WTC11 (cell line): Measurements from ENCODE around the gene CFDP1. TPM values are rescaled to one million over a fixed set of nuclear protein-coding genes. Genes with fewer than 3 reads are reported as not detected.

Source experiments
- ATAC-seq: fragments of 200-7000 bp; cut with Tn5 transposase; 2 replicates; pipeline ENCODE4 v1.10.0; 2021; ENCODE audit warnings: mild to moderate bottlenecking, moderate library complexity
- CTCF ChIA-PET: fragments of 300-600 bp; sonication (Branson Sonifier 250); formaldehyde crosslinking; loops from one replicate; lab custom pipeline; 2021; ENCODE audit warnings: antibody characterized with exemption; lab: Charles Lee
- POLR2A ChIA-PET: fragments of 350-600 bp; sonication (Branson Sonifier 250); formaldehyde crosslinking; loops from one replicate; lab custom pipeline; 2021; ENCODE audit warnings: antibody characterized with exemption; lab: Charles Lee
- DNase-seq: peaks from one replicate; pipeline ENCODE4 v3.0.0; 2021; ENCODE audit warnings: low spot score
- H3K27ac Mint-ChIP-seq: 2 replicates; pipeline ENCODE4 v1.8.0; 2021; ENCODE audit warnings: mixed read lengths
- H3K27me3 Mint-ChIP-seq: 2 replicates; pipeline ENCODE4 v1.8.0; 2021; ENCODE audit warnings: low read depth, mild to moderate bottlenecking, moderate library complexity, mixed read lengths
- H3K36me3 Mint-ChIP-seq: 2 replicates; pipeline ENCODE4 v1.8.0; 2021; ENCODE audit warnings: mixed read lengths
- H3K4me1 Mint-ChIP-seq: 2 replicates; pipeline ENCODE4 v1.8.0; 2022; ENCODE audit warnings: mixed read lengths
- H3K4me3 Mint-ChIP-seq: 2 replicates; pipeline ENCODE4 v1.8.0; 2021; ENCODE audit warnings: mild to moderate bottlenecking, moderate library complexity, mixed read lengths
- H3K9me3 Mint-ChIP-seq: 2 replicates; pipeline ENCODE4 v1.8.0; 2021; ENCODE audit warnings: mixed read lengths
- CREB1 ChIP-seq: sonication (generic); formaldehyde crosslinking; IDR thresholded peaks from 2 replicates; pipeline ENCODE4 v1.8.0; 2023; ENCODE audit warnings: mild to moderate bottlenecking, missing genetic modification reagents
- ERG ChIP-seq: fragments of 250-450 bp; sonication (Bioruptor Pico); IDR thresholded peaks from 2 replicates; pipeline ENCODE4 v1.8.0; 2021; ENCODE audit warnings: mild to moderate bottlenecking
- ETV6 ChIP-seq: sonication (generic); formaldehyde crosslinking; IDR thresholded peaks from 2 replicates; pipeline ENCODE4 v1.8.1; 2022; ENCODE audit warnings: mild to moderate bottlenecking, missing genetic modification reagents
- MYBL2 ChIP-seq: sonication (generic); formaldehyde crosslinking; IDR thresholded peaks from 2 replicates; pipeline ENCODE4 v1.8.1; 2023; ENCODE audit warnings: mild to moderate bottlenecking, moderate library complexity, missing genetic modification reagents
- PRRX2 ChIP-seq: fragments of 250-450 bp; sonication (Bioruptor Pico); IDR thresholded peaks from 2 replicates; pipeline ENCODE4 v1.8.0; 2021; ENCODE audit warnings: mild to moderate bottlenecking
- SMAD4 ChIP-seq: sonication (generic); formaldehyde crosslinking; IDR thresholded peaks from 2 replicates; pipeline ENCODE4 v1.8.0; 2022; ENCODE audit warnings: mild to moderate bottlenecking, missing genetic modification reagents
- ZNF138 ChIP-seq: sonication (generic); formaldehyde crosslinking; conservative IDR thresholded peaks from 2 replicates; pipeline ENCODE4 v1.8.1; 2022; ENCODE audit warnings: mild to moderate bottlenecking, moderate library complexity, missing genetic modification reagents
- ZNF219 ChIP-seq: sonication (generic); formaldehyde crosslinking; IDR thresholded peaks from 2 replicates; pipeline ENCODE4 v1.8.0; 2023; ENCODE audit warnings: missing genetic modification reagents, mild to moderate bottlenecking, borderline replicate concordance
- ZNF263 ChIP-seq: sonication (generic); formaldehyde crosslinking; IDR thresholded peaks from 2 replicates; pipeline ENCODE4 v1.8.1; 2022; ENCODE audit warnings: low read depth, mild to moderate bottlenecking, moderate library complexity, missing genetic modification reagents
- ZNF416 ChIP-seq: fragments of 250-450 bp; sonication (Bioruptor Pico); IDR thresholded peaks from 2 replicates; pipeline ENCODE4 v1.9.0; 2021; ENCODE audit warnings: mild to moderate bottlenecking, inconsistent platforms
- ZNF532 ChIP-seq: fragments of 250-450 bp; sonication (Bioruptor Pico); IDR thresholded peaks from 2 replicates; pipeline ENCODE4 v1.9.0; 2021; ENCODE audit warnings: mild to moderate bottlenecking, borderline replicate concordance
- total RNA-seq: library from RNA; stranded (reverse); gene quantifications from 3 replicates; pipeline ENCODE4 v1.2.3, GENCODE V29; 2021
- TF ChIP-seq, protein P1 (sequence below): sonication (generic); formaldehyde crosslinking; IDR thresholded peaks from 2 replicates; pipeline ENCODE4 v1.8.0; 2022; ENCODE audit warnings: missing genetic modification reagents
- TF ChIP-seq, protein P2 (sequence below): fragments of 250-450 bp; sonication (Bioruptor Pico); IDR thresholded peaks from 2 replicates; pipeline ENCODE4 v1.9.0; 2021; ENCODE audit warnings: mild to moderate bottlenecking
- TF ChIP-seq, protein P3 (sequence below): sonication (generic); formaldehyde crosslinking; IDR thresholded peaks from 2 replicates; pipeline ENCODE4 v1.8.1; 2023; ENCODE audit warnings: mild to moderate bottlenecking, missing genetic modification reagents
- TF ChIP-seq, protein P4 (sequence below): sonication (generic); formaldehyde crosslinking; IDR thresholded peaks from 2 replicates; pipeline ENCODE4 v1.8.1; 2022; ENCODE audit warnings: mild to moderate bottlenecking, missing genetic modification reagents, moderate library complexity, borderline replicate concordance
- TF ChIP-seq, protein P5 (sequence below): sonication (generic); formaldehyde crosslinking; conservative IDR thresholded peaks from 2 replicates; pipeline ENCODE4 v1.8.1; 2022; ENCODE audit warnings: mild to moderate bottlenecking, missing genetic modification reagents

CFDP1 gene
- total RNA-seq, 1 experiment from 2014 or later: 79.2 TPM

- TF ChIP-seq, protein P1, sequence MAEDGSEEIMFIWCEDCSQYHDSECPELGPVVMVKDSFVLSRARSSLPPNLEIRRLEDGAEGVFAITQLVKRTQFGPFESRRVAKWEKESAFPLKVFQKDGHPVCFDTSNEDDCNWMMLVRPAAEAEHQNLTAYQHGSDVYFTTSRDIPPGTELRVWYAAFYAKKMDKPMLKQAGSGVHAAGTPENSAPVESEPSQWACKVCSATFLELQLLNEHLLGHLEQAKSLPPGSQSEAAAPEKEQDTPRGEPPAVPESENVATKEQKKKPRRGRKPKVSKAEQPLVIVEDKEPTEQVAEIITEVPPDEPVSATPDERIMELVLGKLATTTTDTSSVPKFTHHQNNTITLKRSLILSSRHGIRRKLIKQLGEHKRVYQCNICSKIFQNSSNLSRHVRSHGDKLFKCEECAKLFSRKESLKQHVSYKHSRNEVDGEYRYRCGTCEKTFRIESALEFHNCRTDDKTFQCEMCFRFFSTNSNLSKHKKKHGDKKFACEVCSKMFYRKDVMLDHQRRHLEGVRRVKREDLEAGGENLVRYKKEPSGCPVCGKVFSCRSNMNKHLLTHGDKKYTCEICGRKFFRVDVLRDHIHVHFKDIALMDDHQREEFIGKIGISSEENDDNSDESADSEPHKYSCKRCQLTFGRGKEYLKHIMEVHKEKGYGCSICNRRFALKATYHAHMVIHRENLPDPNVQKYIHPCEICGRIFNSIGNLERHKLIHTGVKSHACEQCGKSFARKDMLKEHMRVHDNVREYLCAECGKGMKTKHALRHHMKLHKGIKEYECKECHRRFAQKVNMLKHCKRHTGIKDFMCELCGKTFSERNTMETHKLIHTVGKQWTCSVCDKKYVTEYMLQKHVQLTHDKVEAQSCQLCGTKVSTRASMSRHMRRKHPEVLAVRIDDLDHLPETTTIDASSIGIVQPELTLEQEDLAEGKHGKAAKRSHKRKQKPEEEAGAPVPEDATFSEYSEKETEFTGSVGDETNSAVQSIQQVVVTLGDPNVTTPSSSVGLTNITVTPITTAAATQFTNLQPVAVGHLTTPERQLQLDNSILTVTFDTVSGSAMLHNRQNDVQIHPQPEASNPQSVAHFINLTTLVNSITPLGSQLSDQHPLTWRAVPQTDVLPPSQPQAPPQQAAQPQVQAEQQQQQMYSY (CRISPR knock-in tag): no peak
- TF ChIP-seq ZNF263 (CRISPR knock-in tag): no peak
- TF ChIP-seq ERG (CRISPR knock-in tag): no peak
- TF ChIP-seq, protein P2, sequence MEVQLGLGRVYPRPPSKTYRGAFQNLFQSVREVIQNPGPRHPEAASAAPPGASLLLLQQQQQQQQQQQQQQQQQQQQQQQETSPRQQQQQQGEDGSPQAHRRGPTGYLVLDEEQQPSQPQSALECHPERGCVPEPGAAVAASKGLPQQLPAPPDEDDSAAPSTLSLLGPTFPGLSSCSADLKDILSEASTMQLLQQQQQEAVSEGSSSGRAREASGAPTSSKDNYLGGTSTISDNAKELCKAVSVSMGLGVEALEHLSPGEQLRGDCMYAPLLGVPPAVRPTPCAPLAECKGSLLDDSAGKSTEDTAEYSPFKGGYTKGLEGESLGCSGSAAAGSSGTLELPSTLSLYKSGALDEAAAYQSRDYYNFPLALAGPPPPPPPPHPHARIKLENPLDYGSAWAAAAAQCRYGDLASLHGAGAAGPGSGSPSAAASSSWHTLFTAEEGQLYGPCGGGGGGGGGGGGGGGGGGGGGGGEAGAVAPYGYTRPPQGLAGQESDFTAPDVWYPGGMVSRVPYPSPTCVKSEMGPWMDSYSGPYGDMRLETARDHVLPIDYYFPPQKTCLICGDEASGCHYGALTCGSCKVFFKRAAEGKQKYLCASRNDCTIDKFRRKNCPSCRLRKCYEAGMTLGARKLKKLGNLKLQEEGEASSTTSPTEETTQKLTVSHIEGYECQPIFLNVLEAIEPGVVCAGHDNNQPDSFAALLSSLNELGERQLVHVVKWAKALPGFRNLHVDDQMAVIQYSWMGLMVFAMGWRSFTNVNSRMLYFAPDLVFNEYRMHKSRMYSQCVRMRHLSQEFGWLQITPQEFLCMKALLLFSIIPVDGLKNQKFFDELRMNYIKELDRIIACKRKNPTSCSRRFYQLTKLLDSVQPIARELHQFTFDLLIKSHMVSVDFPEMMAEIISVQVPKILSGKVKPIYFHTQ: no peak
- no peak for TF ChIP-seq ZNF416 (CRISPR knock-in tag)
- TF ChIP-seq MYBL2 (CRISPR knock-in tag): no peak
- no peak for TF ChIP-seq ZNF532 (CRISPR knock-in tag)
- TF ChIP-seq CREB1: no peak
- TF ChIP-seq, protein P3, sequence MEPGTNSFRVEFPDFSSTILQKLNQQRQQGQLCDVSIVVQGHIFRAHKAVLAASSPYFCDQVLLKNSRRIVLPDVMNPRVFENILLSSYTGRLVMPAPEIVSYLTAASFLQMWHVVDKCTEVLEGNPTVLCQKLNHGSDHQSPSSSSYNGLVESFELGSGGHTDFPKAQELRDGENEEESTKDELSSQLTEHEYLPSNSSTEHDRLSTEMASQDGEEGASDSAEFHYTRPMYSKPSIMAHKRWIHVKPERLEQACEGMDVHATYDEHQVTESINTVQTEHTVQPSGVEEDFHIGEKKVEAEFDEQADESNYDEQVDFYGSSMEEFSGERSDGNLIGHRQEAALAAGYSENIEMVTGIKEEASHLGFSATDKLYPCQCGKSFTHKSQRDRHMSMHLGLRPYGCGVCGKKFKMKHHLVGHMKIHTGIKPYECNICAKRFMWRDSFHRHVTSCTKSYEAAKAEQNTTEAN (CRISPR knock-in tag): no peak
- no peak for TF ChIP-seq SMAD4 (CRISPR knock-in tag)
- no peak for TF ChIP-seq ETV6 (CRISPR knock-in tag)
Measured at GRCh38 chr16:75336521-75336920, 96.8 kb downstream of the CFDP1 start (continued).

GRCh38 chr16:75333721-75334163 lies 99.6 kb downstream of the CFDP1 start:
- H3K36me3 Mint-ChIP-seq: no peaks in the 10 kb centered on the region
- no peaks in the 10 kb centered on the region for H3K9me3 Mint-ChIP-seq
- peaks cover 11% of the 10 kb centered on the region; the same call in 1 of the 2 replicates for H3K4me1 Mint-ChIP-seq
- H3K27me3 Mint-ChIP-seq: no peaks in the 10 kb centered on the region
- ChIA-PET POLR2A (no interaction called here), CTCF (interaction anchor here (1.1 kb wide), 1 partner anchor 100 kb away, joined by 3 read pairs; no protein-coding TSS in a partner anchor)
- DNase-seq: no peak
- H3K27ac Mint-ChIP-seq: peak overlapping the region; percentile 39; the same call in 1 of the 2 replicates
- no peak for ATAC-seq
- no peak overlapping the region for H3K4me3 Mint-ChIP-seq
- TF ChIP-seq ZNF219 (CRISPR knock-in tag) (no peak), ETV6 (CRISPR knock-in tag) (no peak), PRRX2 (CRISPR knock-in tag) (no peak), ZNF138 (CRISPR knock-in tag) (no peak)
- TF ChIP-seq, protein P4, sequence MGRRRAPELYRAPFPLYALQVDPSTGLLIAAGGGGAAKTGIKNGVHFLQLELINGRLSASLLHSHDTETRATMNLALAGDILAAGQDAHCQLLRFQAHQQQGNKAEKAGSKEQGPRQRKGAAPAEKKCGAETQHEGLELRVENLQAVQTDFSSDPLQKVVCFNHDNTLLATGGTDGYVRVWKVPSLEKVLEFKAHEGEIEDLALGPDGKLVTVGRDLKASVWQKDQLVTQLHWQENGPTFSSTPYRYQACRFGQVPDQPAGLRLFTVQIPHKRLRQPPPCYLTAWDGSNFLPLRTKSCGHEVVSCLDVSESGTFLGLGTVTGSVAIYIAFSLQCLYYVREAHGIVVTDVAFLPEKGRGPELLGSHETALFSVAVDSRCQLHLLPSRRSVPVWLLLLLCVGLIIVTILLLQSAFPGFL (CRISPR knock-in tag): no peak
- TF ChIP-seq, protein P5, sequence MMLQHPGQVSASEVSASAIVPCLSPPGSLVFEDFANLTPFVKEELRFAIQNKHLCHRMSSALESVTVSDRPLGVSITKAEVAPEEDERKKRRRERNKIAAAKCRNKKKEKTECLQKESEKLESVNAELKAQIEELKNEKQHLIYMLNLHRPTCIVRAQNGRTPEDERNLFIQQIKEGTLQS (CRISPR knock-in tag): no peak
